SK-N-SH (cell line): Measurements from ENCODE around the gene RHBDF2. TPM values are rescaled to one million over a fixed set of nuclear protein-coding genes. Genes with fewer than 3 reads are reported as not detected.

Experiments used
- CTCF ChIA-PET: fragments of 300-600, 350-600 bp; formaldehyde crosslinking; extraction: SDS; loops from one replicate; lab custom pipeline; 2021; lab: Yijun Ruan, JAX
- POLR2A ChIA-PET: fragments of 350-600 bp; sonication (Branson Sonifier 250); formaldehyde crosslinking; extraction: SDS; loops from one replicate; lab custom pipeline; 2020; ENCODE audit warnings: antibody characterized with exemption, inconsistent platforms; lab: Yijun Ruan, JAX
- DNase-seq: peaks from one replicate; pipeline ENCODE4 v3.0.0; 2012
- H2AFZ ChIP-seq: fragments of 200-600 bp; sonication (generic); 2 replicates; pipeline ENCODE4 v1.8.1; 2016; ENCODE audit warnings: antibody characterized with exemption, mild to moderate bottlenecking, low read depth
- H3F3A ChIP-seq: fragments of 200-600 bp; sonication (generic); replicated peaks from 2 replicates; pipeline ENCODE3; 2016; ENCODE audit warnings: antibody characterized with exemption, mild to moderate bottlenecking; ENCODE audit not compliant: insufficient read depth
- H3K27ac ChIP-seq, 2 experiments: fragments of 200-500 bp in 1 of 2; fragments of 200-600 bp in 1 of 2; sonication (Bioruptor generic) in 1 of 2; sonication (generic), shearing (Covaris generic) in 1 of 2; 2 replicates each; pipeline versions ENCODE4 v1.5.1 to v1.6.1; 2014 to 2016; ENCODE audit warnings: low read depth in 2 of 2, inconsistent platforms in 1 of 2, low read length in 1 of 2, mild to moderate bottlenecking in 1 of 2, mixed read lengths in 1 of 2
- H3K27me3 ChIP-seq: fragments of 200-600 bp; sonication (generic), shearing (Covaris generic); 2 replicates; pipeline ENCODE4 v1.6.1; 2016; ENCODE audit warnings: mixed run types; ENCODE audit not compliant: insufficient read depth
- H3K36me3 ChIP-seq, 2 experiments: fragments of 200-500 bp in 1 of 2; fragments of 200-600 bp in 1 of 2; sonication (Bioruptor generic) in 1 of 2; sonication (generic) in 1 of 2; replicated peaks in 1 of 2; 2 replicates each; pipeline versions ENCODE3 to v1.5.1; 2014 to 2016; ENCODE audit warnings: low read length in 1 of 2, mild to moderate bottlenecking in 1 of 2; ENCODE audit not compliant: insufficient read depth in 2 of 2, control insufficient read depth in 1 of 2
- H3K4me1 ChIP-seq, 2 experiments: fragments of 200-500 bp in 1 of 2; fragments of 200-600 bp in 1 of 2; sonication (Bioruptor generic) in 1 of 2; sonication (generic), shearing (Covaris generic) in 1 of 2; 2 replicates each; pipeline versions ENCODE4 v1.5.1 to v1.6.1; 2014 to 2016; ENCODE audit warnings: low read depth in 1 of 2, low read length in 1 of 2, mixed run types in 1 of 2; ENCODE audit not compliant: insufficient read depth in 2 of 2, control insufficient read depth in 1 of 2
- H3K4me2 ChIP-seq: fragments of 200-600 bp; sonication (generic), shearing (Covaris generic); 2 replicates; pipeline ENCODE4 v1.6.1; 2017; ENCODE audit warnings: mixed run types
- H3K4me3 ChIP-seq, 2 experiments: fragments of 200-500 bp in 1 of 2; fragments of 200-600 bp in 1 of 2; sonication (Bioruptor generic) in 1 of 2; sonication (generic), shearing (Covaris generic) in 1 of 2; 2 replicates each; pipeline versions ENCODE4 v1.5.1 to v1.8.1; 2014 to 2016; ENCODE audit warnings: low read depth in 2 of 2, inconsistent platforms in 1 of 2, low read length in 1 of 2, mild to moderate bottlenecking in 1 of 2, mixed read lengths in 1 of 2, moderate library complexity in 1 of 2
- H3K79me2 ChIP-seq: fragments of 200-600 bp; sonication (generic); 2 replicates; pipeline ENCODE4 v1.8.1; 2017; ENCODE audit warnings: mild to moderate bottlenecking; ENCODE audit not compliant: insufficient read depth
- H3K9ac ChIP-seq: fragments of 200-600 bp; sonication (generic); 2 replicates; pipeline ENCODE4 v1.6.1; 2017; ENCODE audit warnings: mixed run types
- H3K9me2 ChIP-seq: fragments of 200-600 bp; sonication (generic); 2 replicates; pipeline ENCODE4 v1.6.1; 2017; ENCODE audit warnings: mixed run types
- H3K9me3 ChIP-seq: fragments of 200-600 bp; sonication (generic); 2 replicates; pipeline ENCODE4 v1.6.1; 2017; ENCODE audit warnings: mixed run types, mild to moderate bottlenecking, moderate library complexity
- H4K20me1 ChIP-seq: fragments of 200-600 bp; sonication (generic); 2 replicates; pipeline ENCODE4 v1.6.1; 2017; ENCODE audit warnings: mild to moderate bottlenecking, mixed run types; ENCODE audit not compliant: insufficient read depth
- CHD2 ChIP-seq: fragments of 150-350 bp; IDR thresholded peaks from 2 replicates; pipeline ENCODE4 v1.6.1; 2018; ENCODE audit warnings: low read length; ENCODE audit not compliant: partially characterized antibody
- EP300 ChIP-seq, 2 experiments: IDR thresholded peaks; 2 replicates each; pipeline versions ENCODE4 v1.4.0 to v1.6.1; 2012; ENCODE audit warnings: borderline replicate concordance in 1 of 2, low read depth in 1 of 2, low read length in 1 of 2
- EZH2phosphoT487 ChIP-seq: fragments of 200-600 bp; sonication (generic); IDR thresholded peaks from 2 replicates; pipeline ENCODE4 v1.6.1; 2017; ENCODE audit warnings: low read depth, mixed run types, mild to moderate bottlenecking, antibody characterized with exemption, moderate library complexity, borderline replicate concordance
- FOXJ3 ChIP-seq: sonication (generic); formaldehyde crosslinking; IDR thresholded peaks from 2 replicates; pipeline ENCODE4 v1.5.1; 2020; ENCODE audit warnings: mild to moderate bottlenecking, missing genetic modification reagents
- GABPA ChIP-seq: IDR thresholded peaks from 2 replicates; pipeline ENCODE4 v1.4.0; 2012; ENCODE audit warnings: low read depth, mild to moderate bottlenecking
- GATA2 ChIP-seq: sonication (generic); formaldehyde crosslinking; IDR thresholded peaks from 2 replicates; pipeline ENCODE4 v1.5.0; 2020; ENCODE audit warnings: mild to moderate bottlenecking, missing genetic modification reagents
- JUND ChIP-seq: IDR thresholded peaks from 2 replicates; pipeline ENCODE4 v1.4.0; 2012
- MEF2A ChIP-seq: IDR thresholded peaks from 2 replicates; pipeline ENCODE4 v1.4.0; 2012; ENCODE audit warnings: low read depth, borderline replicate concordance
- NFIC ChIP-seq: IDR thresholded peaks from 2 replicates; pipeline ENCODE4 v1.4.0; 2012; ENCODE audit warnings: borderline replicate concordance
- NRF1 ChIP-seq: IDR thresholded peaks from 2 replicates; pipeline ENCODE4 v1.6.1; 2012; ENCODE audit warnings: low read depth, mild to moderate bottlenecking, low read length
- PBX3 ChIP-seq: IDR thresholded peaks from 2 replicates; pipeline ENCODE4; 2012
- RAD21 ChIP-seq: IDR thresholded peaks from 2 replicates; pipeline ENCODE4 v1.6.1; 2012; ENCODE audit warnings: mild to moderate bottlenecking, low read length
- RCOR1 ChIP-seq: fragments of 150-350 bp; IDR thresholded peaks from 2 replicates; pipeline ENCODE4 v1.6.1; 2017; ENCODE audit warnings: antibody characterized with exemption, low read length
- SIN3A ChIP-seq: IDR thresholded peaks from 2 replicates; pipeline ENCODE4 v1.6.1; 2012; ENCODE audit warnings: low read depth, mild to moderate bottlenecking, low read length, moderate library complexity, borderline replicate concordance
- SMC3 ChIP-seq: IDR thresholded peaks from 2 replicates; pipeline ENCODE4 v1.6.1; 2012; ENCODE audit warnings: low read depth, low read length, improper control_type of control experiment
- TAF1 ChIP-seq: IDR thresholded peaks from 2 replicates; pipeline ENCODE4 v1.6.1; 2012; ENCODE audit warnings: low read depth, mild to moderate bottlenecking, low read length, moderate library complexity, borderline replicate concordance
- TCF12 ChIP-seq: IDR thresholded peaks from 2 replicates; pipeline ENCODE4 v1.4.0; 2012
- TEAD4 ChIP-seq: IDR thresholded peaks from 2 replicates; pipeline ENCODE4 v1.4.0; 2012; ENCODE audit warnings: mild to moderate bottlenecking, borderline replicate concordance; ENCODE audit not compliant: insufficient read depth
- USF2 ChIP-seq: fragments of 150-350 bp; IDR thresholded peaks from 2 replicates; pipeline ENCODE4 v1.6.1; 2017; ENCODE audit warnings: antibody characterized with exemption, low read length, low read depth, borderline replicate concordance
- YY1 ChIP-seq: IDR thresholded peaks from 2 replicates; pipeline ENCODE4 v1.4.0; 2012; ENCODE audit warnings: low read depth, mild to moderate bottlenecking
- WGBS: methylation state at CpG from one replicate; pipeline ENCODE4 v1.1.6; 2017; ENCODE audit warnings: low lambda C conversion rate; 5-methylcytosine and 5-hydroxymethylcytosine counted together
- polyA plus RNA-seq, 3 experiments: library from polyadenylated mRNA; depleted of rRNA; stranded (reverse); fragments of >200 nt; gene quantifications; 2 replicates each; pipeline ENCODE4 v1.2.3, GENCODE V29; 2012
- TF ChIP-seq, protein P1 (sequence below): fragments of 150-350 bp; IDR thresholded peaks from 2 replicates; pipeline ENCODE4 v1.6.1; 2016; ENCODE audit warnings: mild to moderate bottlenecking, low read depth, low read length
- TF ChIP-seq, protein P2 (sequence below): IDR thresholded peaks from 2 replicates; pipeline ENCODE4 v1.6.1; 2012; ENCODE audit warnings: mild to moderate bottlenecking, low read depth, low read length, moderate library complexity
- TF ChIP-seq, protein P3 (sequence below): IDR thresholded peaks from 2 replicates; pipeline ENCODE4 v1.4.0; 2012; ENCODE audit warnings: low read depth, borderline replicate concordance

RHBDF2 gene
- polyA plus RNA-seq, 1 of the 3 experiments (the other 2 are of a cell fraction): 16.1 TPM

DNA sequence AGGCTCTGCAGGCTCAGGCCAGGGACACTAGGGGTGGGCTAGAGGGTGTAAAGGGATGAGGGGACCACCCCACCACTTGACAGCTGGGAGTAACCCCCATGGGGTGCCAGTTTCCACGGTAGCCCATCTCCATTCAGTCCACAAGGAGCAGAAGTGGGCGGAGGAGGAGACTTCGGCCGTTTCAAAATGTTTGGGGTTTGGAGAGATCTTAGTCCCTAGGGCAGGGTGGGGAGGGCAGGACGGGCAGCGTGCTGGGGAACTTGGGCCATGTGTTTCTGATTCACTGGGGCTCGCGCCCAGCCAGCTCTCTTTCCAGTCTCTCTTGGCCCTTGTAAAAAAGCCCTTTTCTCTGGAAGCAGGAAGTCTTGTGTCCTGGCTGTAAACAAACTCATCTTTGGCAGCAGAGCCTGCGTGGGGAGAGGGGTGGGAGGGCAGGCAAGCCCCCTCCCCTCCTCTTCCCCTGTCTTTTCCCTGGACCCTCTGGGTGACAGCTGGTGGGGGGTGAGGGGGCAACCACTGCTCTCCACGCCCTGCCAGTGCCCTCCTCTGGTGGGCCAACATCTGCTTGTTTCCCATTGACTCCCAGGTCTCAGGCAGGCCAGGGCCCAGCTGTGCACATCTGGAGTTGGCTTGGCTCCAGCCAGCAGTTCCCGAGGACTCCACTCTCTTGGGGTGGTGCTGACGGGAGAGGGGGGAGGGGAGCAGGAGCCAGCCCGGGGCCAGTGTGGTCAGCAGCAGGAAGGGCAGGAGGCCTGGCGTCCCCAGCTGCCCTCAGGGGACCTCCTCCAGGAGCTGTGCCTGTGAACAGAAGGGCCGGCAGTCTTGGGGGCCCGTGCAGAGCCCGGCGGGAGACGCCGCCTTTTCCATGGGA lies 28.2 kb upstream of the RHBDF2 start:
- Histone ChIP-seq H3K4me2 (peak overlapping the region; percentile 46; the same call in 1 of the 2 replicates), H3K27ac (peak overlapping the region; percentile 49 to 89; a peak in 3 of 4 replicates), H3F3A (peaks cover 18% of the 10 kb centered on the region), H4K20me1 (no peaks in the 10 kb centered on the region), H3K9ac (no peak overlapping the region; the same call in 1 of the 2 replicates), H3K27me3 (no peaks in the 10 kb centered on the region), H3K9me3 (no peaks in the 10 kb centered on the region), H3K9me2 (no peaks in the 10 kb centered on the region), H3K36me3 (no peaks in the 10 kb centered on the region), H3K79me2 (no peaks in the 10 kb centered on the region), H3K4me1 (peaks cover 13 to 66% of the 10 kb centered on the region in 2 experiments; a peak in 3 of 4 replicates), H2AFZ (peak overlapping the region; percentile 57), H3K4me3 (no peak overlapping the region)
- CTCF ChIA-PET: interaction anchor here (0.8 to 12.4 kb wide), 21 partner anchors 9 to 188 kb away, joined by 3 to 309 read pairs (median 5); partner anchors contain the start of genes AANAT, CYGB, PRCD and SPHK1
- POLR2A ChIA-PET: interaction anchor here (0.6 to 11.2 kb wide), 6 partner anchors 8 to 208 kb away, joined by 3 to 245 read pairs (median 4); partner anchors contain the start of genes CYGB, MFSD11, PRCD and SRSF2
- DNase-seq: peak; percentile 92
- 44% methylated on average over 18 of the region's 20 CpGs for WGBS
- no peak for TF ChIP-seq JUND
- TF ChIP-seq RAD21: peak; percentile 13; the same call in 1 of the 2 replicates
- TF ChIP-seq NFIC: peak; percentile 59; the same call in 1 of the 2 replicates
- TF ChIP-seq FOXJ3 (CRISPR knock-in tag): no peak; the same call in none of the 2 replicates
- no peak for TF ChIP-seq TAF1
- no peak for TF ChIP-seq PBX3
- TF ChIP-seq, protein P1, sequence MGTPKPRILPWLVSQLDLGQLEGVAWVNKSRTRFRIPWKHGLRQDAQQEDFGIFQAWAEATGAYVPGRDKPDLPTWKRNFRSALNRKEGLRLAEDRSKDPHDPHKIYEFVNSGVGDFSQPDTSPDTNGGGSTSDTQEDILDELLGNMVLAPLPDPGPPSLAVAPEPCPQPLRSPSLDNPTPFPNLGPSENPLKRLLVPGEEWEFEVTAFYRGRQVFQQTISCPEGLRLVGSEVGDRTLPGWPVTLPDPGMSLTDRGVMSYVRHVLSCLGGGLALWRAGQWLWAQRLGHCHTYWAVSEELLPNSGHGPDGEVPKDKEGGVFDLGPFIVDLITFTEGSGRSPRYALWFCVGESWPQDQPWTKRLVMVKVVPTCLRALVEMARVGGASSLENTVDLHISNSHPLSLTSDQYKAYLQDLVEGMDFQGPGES: no peak
- TF ChIP-seq, protein P2, sequence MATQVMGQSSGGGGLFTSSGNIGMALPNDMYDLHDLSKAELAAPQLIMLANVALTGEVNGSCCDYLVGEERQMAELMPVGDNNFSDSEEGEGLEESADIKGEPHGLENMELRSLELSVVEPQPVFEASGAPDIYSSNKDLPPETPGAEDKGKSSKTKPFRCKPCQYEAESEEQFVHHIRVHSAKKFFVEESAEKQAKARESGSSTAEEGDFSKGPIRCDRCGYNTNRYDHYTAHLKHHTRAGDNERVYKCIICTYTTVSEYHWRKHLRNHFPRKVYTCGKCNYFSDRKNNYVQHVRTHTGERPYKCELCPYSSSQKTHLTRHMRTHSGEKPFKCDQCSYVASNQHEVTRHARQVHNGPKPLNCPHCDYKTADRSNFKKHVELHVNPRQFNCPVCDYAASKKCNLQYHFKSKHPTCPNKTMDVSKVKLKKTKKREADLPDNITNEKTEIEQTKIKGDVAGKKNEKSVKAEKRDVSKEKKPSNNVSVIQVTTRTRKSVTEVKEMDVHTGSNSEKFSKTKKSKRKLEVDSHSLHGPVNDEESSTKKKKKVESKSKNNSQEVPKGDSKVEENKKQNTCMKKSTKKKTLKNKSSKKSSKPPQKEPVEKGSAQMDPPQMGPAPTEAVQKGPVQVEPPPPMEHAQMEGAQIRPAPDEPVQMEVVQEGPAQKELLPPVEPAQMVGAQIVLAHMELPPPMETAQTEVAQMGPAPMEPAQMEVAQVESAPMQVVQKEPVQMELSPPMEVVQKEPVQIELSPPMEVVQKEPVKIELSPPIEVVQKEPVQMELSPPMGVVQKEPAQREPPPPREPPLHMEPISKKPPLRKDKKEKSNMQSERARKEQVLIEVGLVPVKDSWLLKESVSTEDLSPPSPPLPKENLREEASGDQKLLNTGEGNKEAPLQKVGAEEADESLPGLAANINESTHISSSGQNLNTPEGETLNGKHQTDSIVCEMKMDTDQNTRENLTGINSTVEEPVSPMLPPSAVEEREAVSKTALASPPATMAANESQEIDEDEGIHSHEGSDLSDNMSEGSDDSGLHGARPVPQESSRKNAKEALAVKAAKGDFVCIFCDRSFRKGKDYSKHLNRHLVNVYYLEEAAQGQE: no peak
- TF ChIP-seq GATA2 (CRISPR knock-in tag): no peak
- TF ChIP-seq USF2: no peak
- TF ChIP-seq YY1: no peak
- TF ChIP-seq NRF1: no peak
- peak in 1 of 2 experiments; percentile 86; a peak in 2 of 4 replicates for TF ChIP-seq EP300 (IDR thresholded peaks at IDR 0.05; ENCODE audit: borderline replicate concordance in 1 of 2, low read depth in 1 of 2, low read length in 1 of 2)
- TF ChIP-seq CHD2: peak; percentile 80
- no peak for TF ChIP-seq TEAD4
- TF ChIP-seq GABPA: no peak
- peak; percentile 22; the same call in 1 of the 2 replicates for TF ChIP-seq SMC3
- TF ChIP-seq EZH2phosphoT487: no peak
- TF ChIP-seq SIN3A: no peak
- TF ChIP-seq MEF2A: no peak
- TF ChIP-seq TCF12: peak; percentile 52
- no peak for TF ChIP-seq RCOR1
- TF ChIP-seq, protein P3, sequence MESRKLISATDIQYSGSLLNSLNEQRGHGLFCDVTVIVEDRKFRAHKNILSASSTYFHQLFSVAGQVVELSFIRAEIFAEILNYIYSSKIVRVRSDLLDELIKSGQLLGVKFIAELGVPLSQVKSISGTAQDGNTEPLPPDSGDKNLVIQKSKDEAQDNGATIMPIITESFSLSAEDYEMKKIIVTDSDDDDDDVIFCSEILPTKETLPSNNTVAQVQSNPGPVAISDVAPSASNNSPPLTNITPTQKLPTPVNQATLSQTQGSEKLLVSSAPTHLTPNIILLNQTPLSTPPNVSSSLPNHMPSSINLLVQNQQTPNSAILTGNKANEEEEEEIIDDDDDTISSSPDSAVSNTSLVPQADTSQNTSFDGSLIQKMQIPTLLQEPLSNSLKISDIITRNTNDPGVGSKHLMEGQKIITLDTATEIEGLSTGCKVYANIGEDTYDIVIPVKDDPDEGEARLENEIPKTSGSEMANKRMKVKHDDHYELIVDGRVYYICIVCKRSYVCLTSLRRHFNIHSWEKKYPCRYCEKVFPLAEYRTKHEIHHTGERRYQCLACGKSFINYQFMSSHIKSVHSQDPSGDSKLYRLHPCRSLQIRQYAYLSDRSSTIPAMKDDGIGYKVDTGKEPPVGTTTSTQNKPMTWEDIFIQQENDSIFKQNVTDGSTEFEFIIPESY: no peak
